Fibroblast of pulmonary artery (primary cell): ENCODE results near the gene SHTN1.

Experiments
- DNase-seq: peaks from one replicate; pipeline ENCODE4 v3.0.0-alpha.2; 2010; ENCODE audit warnings: low read depth
- H3K4me3 ChIP-seq: replicated peaks from 2 replicates; pipeline ENCODE4 v1.5.1; 2011; ENCODE audit warnings: low read depth, mild to moderate bottlenecking, control low read depth, low read length, moderate library complexity
- TF ChIP-seq, protein P1 (sequence below): IDR thresholded peaks from 2 replicates; pipeline ENCODE4 v1.5.1; 2011; ENCODE audit warnings: mild to moderate bottlenecking, control low read depth, low read length, inconsistent platforms; ENCODE audit errors: missing control alignments

Gene SHTN1, protein sequence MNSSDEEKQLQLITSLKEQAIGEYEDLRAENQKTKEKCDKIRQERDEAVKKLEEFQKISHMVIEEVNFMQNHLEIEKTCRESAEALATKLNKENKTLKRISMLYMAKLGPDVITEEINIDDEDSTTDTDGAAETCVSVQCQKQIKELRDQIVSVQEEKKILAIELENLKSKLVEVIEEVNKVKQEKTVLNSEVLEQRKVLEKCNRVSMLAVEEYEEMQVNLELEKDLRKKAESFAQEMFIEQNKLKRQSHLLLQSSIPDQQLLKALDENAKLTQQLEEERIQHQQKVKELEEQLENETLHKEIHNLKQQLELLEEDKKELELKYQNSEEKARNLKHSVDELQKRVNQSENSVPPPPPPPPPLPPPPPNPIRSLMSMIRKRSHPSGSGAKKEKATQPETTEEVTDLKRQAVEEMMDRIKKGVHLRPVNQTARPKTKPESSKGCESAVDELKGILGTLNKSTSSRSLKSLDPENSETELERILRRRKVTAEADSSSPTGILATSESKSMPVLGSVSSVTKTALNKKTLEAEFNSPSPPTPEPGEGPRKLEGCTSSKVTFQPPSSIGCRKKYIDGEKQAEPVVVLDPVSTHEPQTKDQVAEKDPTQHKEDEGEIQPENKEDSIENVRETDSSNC

GRCh38 chr10:117005026-117005526, at the start of gene SHTN1:
Gene SHTN1 (minus strand): TSS chr10:117005187. CDS start chr10:117005079, 108 bp downstream.
- TF ChIP-seq, protein P1, sequence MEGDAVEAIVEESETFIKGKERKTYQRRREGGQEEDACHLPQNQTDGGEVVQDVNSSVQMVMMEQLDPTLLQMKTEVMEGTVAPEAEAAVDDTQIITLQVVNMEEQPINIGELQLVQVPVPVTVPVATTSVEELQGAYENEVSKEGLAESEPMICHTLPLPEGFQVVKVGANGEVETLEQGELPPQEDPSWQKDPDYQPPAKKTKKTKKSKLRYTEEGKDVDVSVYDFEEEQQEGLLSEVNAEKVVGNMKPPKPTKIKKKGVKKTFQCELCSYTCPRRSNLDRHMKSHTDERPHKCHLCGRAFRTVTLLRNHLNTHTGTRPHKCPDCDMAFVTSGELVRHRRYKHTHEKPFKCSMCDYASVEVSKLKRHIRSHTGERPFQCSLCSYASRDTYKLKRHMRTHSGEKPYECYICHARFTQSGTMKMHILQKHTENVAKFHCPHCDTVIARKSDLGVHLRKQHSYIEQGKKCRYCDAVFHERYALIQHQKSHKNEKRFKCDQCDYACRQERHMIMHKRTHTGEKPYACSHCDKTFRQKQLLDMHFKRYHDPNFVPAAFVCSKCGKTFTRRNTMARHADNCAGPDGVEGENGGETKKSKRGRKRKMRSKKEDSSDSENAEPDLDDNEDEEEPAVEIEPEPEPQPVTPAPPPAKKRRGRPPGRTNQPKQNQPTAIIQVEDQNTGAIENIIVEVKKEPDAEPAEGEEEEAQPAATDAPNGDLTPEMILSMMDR = no peak
- DNase-seq = peak; percentile 46
- H3K4me3 ChIP-seq = peak within 1 kb of the TSS; percentile 67

- H3K4me3 ChIP-seq = no peak overlapping the region
- DNase-seq = no peak
- TF ChIP-seq, protein P1 = no peak
Observed at GRCh38 chr10:117053482-117053881, 48.5 kb upstream of the SHTN1 start.

GRCh38 chr10:117047947-117048346, 43.0 kb upstream of the SHTN1 start:
- TF ChIP-seq, protein P1 = no peak
- no peak overlapping the region for H3K4me3 ChIP-seq
- DNase-seq = no peak

- no peak overlapping the region for H3K4me3 ChIP-seq
- TF ChIP-seq, protein P1 = no peak
- DNase-seq = no peak
Observed at GRCh38 chr10:117016266-117016665, 11.3 kb upstream of the SHTN1 start.

GRCh38 chr10:117014835-117015234, 9.8 kb upstream of the SHTN1 start:
- DNase-seq = no peak
- TF ChIP-seq, protein P1 = no peak
- H3K4me3 ChIP-seq = no peak overlapping the region

DNA sequence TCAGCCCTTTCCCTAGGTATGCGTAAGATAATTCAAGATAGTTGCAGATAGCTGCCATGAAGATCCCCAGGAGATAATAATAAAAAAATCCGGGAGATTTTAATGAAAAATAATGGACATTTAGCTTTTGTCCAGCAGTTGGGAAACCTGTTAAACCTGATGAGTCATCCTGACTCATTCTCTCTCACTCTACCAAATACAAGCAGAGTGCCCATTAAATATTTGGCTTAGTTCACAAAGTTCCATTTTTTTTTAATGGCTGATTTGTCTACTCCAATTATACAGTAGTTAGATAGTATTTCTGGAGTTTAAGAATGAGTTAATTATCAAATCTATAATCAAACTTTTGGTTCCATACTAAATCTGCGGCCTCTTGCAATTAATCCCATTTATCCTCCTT, 2.1 kb upstream of the SHTN1 start:
- no peak overlapping the region for H3K4me3 ChIP-seq
- DNase-seq = peak; percentile 82
- TF ChIP-seq, protein P1 = no peak
